Natural killer cell (primary cell): ENCODE measurements around the gene NEGR1. TPM values are rescaled to one million over a fixed set of nuclear protein-coding genes. Genes with fewer than 3 reads are reported as not detected.

ENCODE experiments used
- ATAC-seq, 3 donors: fragments of 150-1000 bp in 2 of 3; fragments of 200-7000 bp in 1 of 3; cut with Tn5 transposase; 1 replicate in 1 of 3; 2 replicates in 2 of 3; pipeline ENCODE4 v1.10.0; 2021; ENCODE audit warnings: mild to moderate bottlenecking in 2 of 3, moderate library complexity in 2 of 3
- DNase-seq, 2 donors: peaks; one replicate each; pipeline versions ENCODE4 v3.0.0 to v3.0.0-alpha.2; 2013 to 2021; ENCODE audit warnings: mixed read lengths in 1 of 2
- H3K27ac ChIP-seq: one replicate; pipeline ENCODE4 v1.5.1; 2013; ENCODE audit warnings: mild to moderate bottlenecking, low read length
- H3K27me3 ChIP-seq: one replicate; pipeline ENCODE4 v1.6.1; 2013; ENCODE audit warnings: low read length; ENCODE audit not compliant: control insufficient read depth, insufficient read depth
- H3K36me3 ChIP-seq: one replicate; pipeline ENCODE4 v1.6.1; 2013; ENCODE audit warnings: low read length; ENCODE audit not compliant: control insufficient read depth, insufficient read depth
- H3K4me1 ChIP-seq: one replicate; pipeline ENCODE4 v1.6.1; 2013; ENCODE audit warnings: low read length; ENCODE audit not compliant: control insufficient read depth, insufficient read depth
- H3K4me3 ChIP-seq: one replicate; pipeline ENCODE4 v1.5.1; 2013; ENCODE audit warnings: low read length
- H3K9me3 ChIP-seq: one replicate; pipeline ENCODE4 v1.6.1; 2013; ENCODE audit warnings: low read length; ENCODE audit not compliant: control insufficient read depth, insufficient read depth
- H3K27ac Mint-ChIP-seq, 2 donors: one replicate each; pipeline ENCODE4 v1.8.0; 2022; ENCODE audit warnings: mild to moderate bottlenecking in 2 of 2, mixed read lengths in 2 of 2, moderate library complexity in 1 of 2
- H3K27me3 Mint-ChIP-seq, 2 donors: one replicate each; pipeline ENCODE4 v1.8.0; 2022; ENCODE audit warnings: low read depth in 2 of 2, mixed read lengths in 2 of 2
- H3K36me3 Mint-ChIP-seq: one replicate; pipeline ENCODE4 v1.8.0; 2022; ENCODE audit warnings: mixed read lengths
- H3K4me1 Mint-ChIP-seq, 2 donors: one replicate each; pipeline ENCODE4 v1.8.0; 2022; ENCODE audit warnings: mixed read lengths in 2 of 2
- H3K4me3 Mint-ChIP-seq: one replicate; pipeline ENCODE4 v1.8.0; 2022; ENCODE audit warnings: mild to moderate bottlenecking, moderate library complexity, mixed read lengths
- H3K9me3 Mint-ChIP-seq, 2 donors: one replicate each; pipeline ENCODE4 v1.8.0; 2022; ENCODE audit warnings: mixed read lengths in 2 of 2
- CTCF ChIP-seq: fragments of 200-600 bp; IDR thresholded peaks from one replicate; pipeline ENCODE4 v1.8.0; 2022; ENCODE audit warnings: antibody characterized with exemption
- WGBS: methylation state at CpG from one replicate; pipeline ENCODE4 v1.1.7; 2013; ENCODE audit warnings: missing lambda C conversion rate; ENCODE audit not compliant: insufficient coverage; 5-methylcytosine and 5-hydroxymethylcytosine counted together
- intact Hi-C: fragments of 100-400 bp; cut with micrococcal nuclease; formaldehyde crosslinking; loops from one replicate; pipeline ENCODE4 v1.14.2; 2022
- total RNA-seq, 4 donors: library from RNA; stranded (reverse); fragments of 120-200 nt in 1 of 4; gene quantifications; one replicate each; pipeline versions ENCODE4 v1.2.3 to v1.2.4, GENCODE V29; 2013 to 2022

Gene NEGR1
- total RNA-seq, 3 donors from 2014 or later (not counting 1 experiment from before 2014, with no cell fraction given) = 0.55 to 1.3 TPM; not detected in 1

GRCh38 chr1:71919811-71920509 lies 362.4 kb downstream of the NEGR1 start:
- ATAC-seq (no peak), DNase-seq (no peak)
- Mint-ChIP-seq H3K27me3 (no peaks in the 10 kb centered on the region), H3K36me3 (peaks cover 7% of the 10 kb centered on the region), H3K9me3 (peaks cover 11 to 15% of the 10 kb centered on the region in 2 donors), H3K27ac (no peak overlapping the region), H3K4me1 (no peaks in the 10 kb centered on the region), H3K4me3 (no peak overlapping the region)
- Histone ChIP-seq H3K4me1 (no peaks in the 10 kb centered on the region), H3K27ac (no peak overlapping the region), H3K9me3 (no peaks in the 10 kb centered on the region), H3K36me3 (no peaks in the 10 kb centered on the region), H3K4me3 (no peak overlapping the region), H3K27me3 (no peaks in the 10 kb centered on the region)
- 77% methylated on average over 2 of the region's 2 CpGs for WGBS
- TF ChIP-seq CTCF = no peak
- intact Hi-C loops = no loop called here

DNA sequence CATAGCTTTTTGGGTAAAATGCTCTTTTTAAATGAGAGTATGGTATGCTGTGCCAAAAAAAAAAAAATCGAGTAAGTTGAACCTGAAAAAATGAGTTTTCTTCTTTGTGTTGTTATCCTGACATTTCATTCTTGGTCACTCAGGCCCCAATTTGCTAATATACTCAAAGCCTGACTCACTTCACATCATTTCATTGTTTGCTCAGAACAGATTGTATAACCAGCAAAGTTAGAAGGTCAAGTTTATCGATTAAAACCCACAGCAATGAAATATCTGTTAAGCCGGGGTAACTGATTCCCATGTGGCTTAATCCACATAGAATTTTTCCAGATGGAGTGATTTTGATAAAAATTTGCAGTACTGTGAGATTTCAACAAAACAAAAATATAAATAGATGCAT lies 363.7 kb downstream of the NEGR1 start:
- H3K9me3 Mint-ChIP-seq = peaks cover 11 to 15% of the 10 kb centered on the region in 2 donors
- no peak overlapping the region for H3K27ac Mint-ChIP-seq
- WGBS = 67% methylated on average over 1 of the region's 3 CpGs

GRCh38 chr1:71916894-71917293 lies 365.4 kb downstream of the NEGR1 start:
- Mint-ChIP-seq H3K27me3 (no peaks in the 10 kb centered on the region), H3K27ac (no peak overlapping the region), H3K4me3 (no peak overlapping the region), H3K4me1 (no peaks in the 10 kb centered on the region), H3K9me3 (peaks cover 11 to 14% of the 10 kb centered on the region in 2 donors), H3K36me3 (peaks cover 7% of the 10 kb centered on the region)
- no peak overlapping the region for H3K27ac ChIP-seq
- intact Hi-C loops = no loop called here
- H3K27me3 ChIP-seq = no peaks in the 10 kb centered on the region
- H3K36me3 ChIP-seq = no peaks in the 10 kb centered on the region
- H3K4me1 ChIP-seq = no peaks in the 10 kb centered on the region
- H3K9me3 ChIP-seq = no peaks in the 10 kb centered on the region
- no peak for TF ChIP-seq CTCF
- WGBS = 94% methylated on average over 3 of the region's 4 CpGs
- no peak overlapping the region for H3K4me3 ChIP-seq
- DNase-seq (no peak), ATAC-seq (no peak)

More for the DNA sequence above, 363.7 kb downstream of the NEGR1 start:
- Mint-ChIP-seq H3K4me1 (no peaks in the 10 kb centered on the region), H3K27me3 (no peaks in the 10 kb centered on the region), H3K4me3 (no peak overlapping the region), H3K36me3 (peaks cover 7% of the 10 kb centered on the region)
- intact Hi-C loops = no loop called here
- TF ChIP-seq CTCF = no peak
- H3K27me3 ChIP-seq = no peaks in the 10 kb centered on the region
- DNase-seq (no peak), ATAC-seq (no peak)
- H3K9me3 ChIP-seq = no peaks in the 10 kb centered on the region
- no peak overlapping the region for H3K27ac ChIP-seq
- no peaks in the 10 kb centered on the region for H3K4me1 ChIP-seq
- H3K4me3 ChIP-seq = no peak overlapping the region
- H3K36me3 ChIP-seq = no peaks in the 10 kb centered on the region

- no peak overlapping the region for H3K27ac Mint-ChIP-seq
- peaks cover 8 to 11% of the 10 kb centered on the region in 2 donors for H3K9me3 Mint-ChIP-seq
- no peaks in the 10 kb centered on the region for H3K27me3 Mint-ChIP-seq
- ATAC-seq (no peak), DNase-seq (no peak)
- intact Hi-C loops = no loop called here
- Histone ChIP-seq H3K4me1 (no peaks in the 10 kb centered on the region), H3K9me3 (no peaks in the 10 kb centered on the region), H3K27ac (no peak overlapping the region), H3K27me3 (no peaks in the 10 kb centered on the region), H3K4me3 (no peak overlapping the region), H3K36me3 (no peaks in the 10 kb centered on the region)
- H3K4me3 Mint-ChIP-seq = no peak overlapping the region
- no peaks in the 10 kb centered on the region for H3K4me1 Mint-ChIP-seq
- no CpG with 5 or more reads among the region's 1 CpG for WGBS
- H3K36me3 Mint-ChIP-seq = peaks cover 7% of the 10 kb centered on the region
- no peak for TF ChIP-seq CTCF
Observed at GRCh38 chr1:71914626-71915025, 367.7 kb downstream of the NEGR1 start.
